Naive B cell (primary cell): ENCODE data around the gene RABGAP1L. TPM values are rescaled to one million over a fixed set of nuclear protein-coding genes. Genes with fewer than 3 reads are reported as not detected.
"Not testable (repeated sequence)": the region's sequence is repeated elsewhere in the genome, so short reads cannot be mapped to it uniquely, and the experiment has no call there.

Experiments
- ATAC-seq, 2 donors: fragments of 150-1000 bp; cut with Tn5 transposase; 2 replicates each; pipeline ENCODE4 v1.10.0; 2021; ENCODE audit warnings: low read depth in 2 of 2, mild to moderate bottlenecking in 2 of 2, moderate library complexity in 2 of 2
- DNase-seq: peaks from one replicate; pipeline ENCODE4 v3.0.0; 2022
- H3K27ac Mint-ChIP-seq, 6 donors: one replicate each; pipeline ENCODE4 v1.8.0; 2020 to 2022; ENCODE audit warnings: mild to moderate bottlenecking in 6 of 6, mixed read lengths in 6 of 6, moderate library complexity in 5 of 6, inconsistent platforms in 2 of 6
- H3K27me3 Mint-ChIP-seq, 3 donors: one replicate each; pipeline ENCODE4 v1.8.0; 2021 to 2022; ENCODE audit warnings: mixed read lengths in 3 of 3, mild to moderate bottlenecking in 1 of 3
- H3K36me3 Mint-ChIP-seq, 2 donors: one replicate each; pipeline ENCODE4 v1.8.0; 2020 to 2022; ENCODE audit warnings: mixed read lengths in 2 of 2, inconsistent platforms in 1 of 2, mild to moderate bottlenecking in 1 of 2
- H3K4me1 Mint-ChIP-seq, 3 donors: one replicate each; pipeline ENCODE4 v1.8.0; 2020 to 2022; ENCODE audit warnings: mixed read lengths in 3 of 3, inconsistent platforms in 1 of 3, mild to moderate bottlenecking in 1 of 3, moderate library complexity in 1 of 3
- H3K4me3 Mint-ChIP-seq, 8 donors: one replicate each; pipeline ENCODE4 v1.8.0; 2020 to 2022; ENCODE audit warnings: mild to moderate bottlenecking in 8 of 8, mixed read lengths in 8 of 8, moderate library complexity in 8 of 8, inconsistent platforms in 2 of 8
- H3K9me3 Mint-ChIP-seq, 7 donors: one replicate each; pipeline ENCODE4 v1.8.0; 2020 to 2022; ENCODE audit warnings: mixed read lengths in 7 of 7, mild to moderate bottlenecking in 5 of 7, inconsistent platforms in 2 of 7, moderate library complexity in 1 of 7
- polyA plus RNA-seq, 6 donors: library from polyadenylated mRNA; unstranded; fragments of 300-500 nt; fragmentation: Illumina TruSeq; gene quantifications; one replicate each; pipeline ENCODE4 v1.2.3, GENCODE V29; 2021; ENCODE audit warnings: low read depth in 6 of 6

The RABGAP1L gene
- polyA plus RNA-seq, 6 donors from 2014 or later = 24.0 to 90.2 (median 79.0) TPM

GRCh38 chr1:174894117-174894762, 734.9 kb downstream of the RABGAP1L start:
- Mint-ChIP-seq H3K9me3 (peaks cover 0 to 5% (median 3%) of the 10 kb centered on the region in 7 donors), H3K27me3 (no peaks in the 10 kb centered on the region), H3K4me1 (peaks cover 0 to 3% (median 2%) of the 10 kb centered on the region in 3 donors), H3K27ac (peak overlapping the region in 1 of 6 donors; percentile 82), H3K36me3 (peaks cover 7 to 16% of the 10 kb centered on the region in 2 donors), H3K4me3 (no peak overlapping the region)
- no peak for DNase-seq
- ATAC-seq = no peak

DNA sequence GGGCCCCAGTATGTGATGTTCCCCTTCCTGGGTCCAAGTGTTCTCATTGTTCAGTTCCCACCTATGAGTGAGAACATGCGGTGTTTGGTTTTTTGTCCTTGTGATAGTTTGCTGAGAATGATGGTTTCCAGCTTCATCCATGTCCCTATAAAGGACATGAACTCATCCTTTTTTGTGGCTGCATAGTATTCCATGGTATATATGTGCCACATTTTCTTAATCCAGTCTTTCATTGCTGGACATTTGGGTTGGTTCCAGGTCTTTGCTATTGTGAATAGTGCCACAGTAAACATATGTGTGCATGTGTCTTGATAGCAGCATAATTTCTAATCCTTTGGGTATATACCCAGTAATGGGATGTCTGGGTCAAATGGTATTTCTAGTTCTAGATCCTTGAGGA, 736.3 kb downstream of the RABGAP1L start:
- not testable (repeated sequence) for ATAC-seq, H3K27me3 Mint-ChIP-seq, DNase-seq, H3K4me1 Mint-ChIP-seq, H3K4me3 Mint-ChIP-seq, H3K27ac Mint-ChIP-seq
- H3K36me3 Mint-ChIP-seq = peaks cover 21 to 28% of the 10 kb centered on the region in 2 donors
- peaks cover 0 to 11% (median 7%) of the 10 kb centered on the region in 7 donors for H3K9me3 Mint-ChIP-seq

- Mint-ChIP-seq H3K9me3 (peaks cover 5 to 25% (median 13%) of the 10 kb centered on the region in 7 donors), H3K36me3 (peaks cover 28 to 32% of the 10 kb centered on the region in 2 donors), H3K27me3 (no peaks in the 10 kb centered on the region), H3K4me3 (no peak overlapping the region), H3K27ac (no peak overlapping the region), H3K4me1 (peaks cover 0 to 3% (median 0%) of the 10 kb centered on the region in 3 donors)
- DNase-seq (no peak), ATAC-seq (no peak)
Measured at GRCh38 chr1:174898102-174898797, 738.9 kb downstream of the RABGAP1L start.

- Mint-ChIP-seq H3K36me3 (peaks cover 28 to 39% of the 10 kb centered on the region in 2 donors), H3K4me3 (no peak overlapping the region), H3K4me1 (no peaks in the 10 kb centered on the region), H3K27me3 (no peaks in the 10 kb centered on the region), H3K27ac (no peak overlapping the region), H3K9me3 (peaks cover 8 to 30% (median 14%) of the 10 kb centered on the region in 7 donors)
- no peak for DNase-seq
- no peak for ATAC-seq
Measured at GRCh38 chr1:174900317-174900716, 741.0 kb downstream of the RABGAP1L start.

DNA sequence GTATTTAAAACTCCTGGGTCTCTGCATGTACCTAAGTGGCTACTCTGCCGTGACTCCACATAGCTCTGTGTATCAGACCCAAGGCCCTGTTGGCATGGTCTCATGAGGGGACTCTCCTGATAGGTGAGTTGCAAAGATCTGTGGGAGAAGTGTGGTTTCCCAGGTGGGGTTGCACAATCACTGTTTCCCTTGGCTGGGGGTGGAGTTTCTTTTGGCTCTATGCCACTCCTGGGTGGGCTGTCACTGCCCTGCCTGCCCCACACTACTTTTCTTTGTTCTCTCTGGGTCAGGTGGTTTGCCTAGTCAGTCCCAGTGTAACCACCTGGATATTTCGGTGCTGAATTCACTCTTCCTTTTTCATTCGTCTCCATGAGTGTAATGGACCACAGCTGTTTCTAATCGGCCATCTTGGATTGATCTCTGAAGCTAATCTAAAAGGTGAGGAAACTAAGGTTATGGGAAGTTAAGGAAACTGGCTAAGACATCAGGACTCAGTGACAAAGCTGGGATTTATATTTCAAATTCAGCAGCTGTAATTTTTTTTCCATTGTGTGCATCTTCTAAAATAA, 743.3 kb downstream of the RABGAP1L start:
- no peaks in the 10 kb centered on the region for H3K4me1 Mint-ChIP-seq
- peaks cover 9 to 41% (median 20%) of the 10 kb centered on the region in 7 donors for H3K9me3 Mint-ChIP-seq
- H3K27ac Mint-ChIP-seq = no peak overlapping the region
- no peak overlapping the region for H3K4me3 Mint-ChIP-seq
- no peak for DNase-seq
- H3K36me3 Mint-ChIP-seq = peaks cover 34 to 46% of the 10 kb centered on the region in 2 donors
- H3K27me3 Mint-ChIP-seq = no peaks in the 10 kb centered on the region
- ATAC-seq = no peak

- peaks cover 0 to 9% (median 4%) of the 10 kb centered on the region in 7 donors for H3K9me3 Mint-ChIP-seq
- DNase-seq (no peak), ATAC-seq (no peak)
- H3K4me3 Mint-ChIP-seq = no peak overlapping the region
- peaks cover 0 to 9% of the 10 kb centered on the region in 2 donors for H3K36me3 Mint-ChIP-seq
- H3K27me3 Mint-ChIP-seq = no peaks in the 10 kb centered on the region
- H3K4me1 Mint-ChIP-seq = peaks cover 0 to 9% (median 7%) of the 10 kb centered on the region in 3 donors
- H3K27ac Mint-ChIP-seq = no peak overlapping the region
Measured at GRCh38 chr1:174911606-174912005, 752.3 kb downstream of the RABGAP1L start.

GRCh38 chr1:174912264-174912663, 752.9 kb downstream of the RABGAP1L start:
- DNase-seq (no peak), ATAC-seq (no peak)
- Mint-ChIP-seq H3K4me1 (peaks cover 3 to 16% (median 11%) of the 10 kb centered on the region in 3 donors), H3K9me3 (peaks cover 0 to 6% (median 0%) of the 10 kb centered on the region in 7 donors), H3K4me3 (no peak overlapping the region), H3K27me3 (no peaks in the 10 kb centered on the region), H3K36me3 (peaks cover 0 to 6% of the 10 kb centered on the region in 2 donors), H3K27ac (peak overlapping the region in 1 of 6 donors; percentile 26)

- ATAC-seq = no peak
- Mint-ChIP-seq H3K27me3 (no peaks in the 10 kb centered on the region), H3K9me3 (no peaks in the 10 kb centered on the region), H3K4me3 (peak overlapping the region in 1 of 8 donors; percentile 42), H3K36me3 (no peaks in the 10 kb centered on the region), H3K27ac (peak overlapping the region in 1 of 6 donors; percentile 7), H3K4me1 (peaks cover 3 to 16% (median 11%) of the 10 kb centered on the region in 3 donors)
- DNase-seq = no peak
Measured at GRCh38 chr1:174913225-174913903, 754.0 kb downstream of the RABGAP1L start.

DNA sequence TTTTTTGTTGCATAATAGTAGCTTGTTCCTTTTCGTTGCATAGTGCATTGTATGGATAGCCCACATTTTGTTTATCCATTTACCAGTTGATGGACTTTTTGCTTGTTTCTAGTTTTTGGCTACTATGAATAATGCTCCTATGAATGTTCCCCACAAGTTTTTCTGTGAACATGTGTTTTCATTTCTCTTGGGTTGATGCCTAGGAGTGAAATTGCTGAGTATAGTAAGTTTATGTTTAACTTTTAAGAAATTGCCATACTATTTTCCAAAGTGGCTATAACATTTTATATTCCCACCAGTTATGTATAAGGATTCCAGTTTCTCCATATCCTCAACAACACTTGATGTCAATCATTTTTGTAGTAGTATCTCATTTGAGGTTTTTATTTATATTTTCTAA, 755.7 kb downstream of the RABGAP1L start:
- Mint-ChIP-seq H3K4me1 (peaks cover 3 to 16% (median 11%) of the 10 kb centered on the region in 3 donors), H3K4me3 (no peak overlapping the region), H3K27me3 (no peaks in the 10 kb centered on the region), H3K36me3 (peaks cover 2 to 4% of the 10 kb centered on the region in 2 donors), H3K9me3 (peaks cover 0 to 4% (median 1%) of the 10 kb centered on the region in 7 donors), H3K27ac (peak overlapping the region in 1 of 6 donors; percentile 17)
- DNase-seq (no peak), ATAC-seq (no peak)

DNA sequence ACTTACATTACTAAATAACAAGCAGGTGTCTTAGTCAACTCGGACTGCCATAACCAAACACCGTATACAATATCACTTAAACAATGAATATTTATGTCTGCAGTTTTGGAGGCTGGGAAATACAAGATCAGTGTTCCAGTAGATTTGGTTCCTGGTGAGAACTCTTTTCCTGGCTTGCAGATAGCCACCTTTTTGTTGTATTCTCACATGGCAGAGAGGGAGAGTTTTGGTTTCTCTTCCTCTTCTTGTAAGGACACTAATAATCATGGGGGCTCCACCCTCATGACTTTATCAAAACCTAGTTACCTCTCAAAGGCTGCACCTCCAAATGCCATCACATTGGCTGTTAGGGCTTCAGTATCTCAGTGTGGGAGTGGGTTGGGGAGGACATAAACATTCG, 757.5 kb downstream of the RABGAP1L start:
- Mint-ChIP-seq H3K27ac (peak overlapping the region in 1 of 6 donors; percentile 49), H3K4me3 (no peak overlapping the region), H3K9me3 (peaks cover 0 to 8% (median 5%) of the 10 kb centered on the region in 7 donors), H3K27me3 (no peaks in the 10 kb centered on the region), H3K4me1 (peaks cover 3 to 16% (median 11%) of the 10 kb centered on the region in 3 donors), H3K36me3 (peaks cover 8 to 9% of the 10 kb centered on the region in 2 donors)
- DNase-seq (no peak), ATAC-seq (peak; percentile 40 to 53)

DNA sequence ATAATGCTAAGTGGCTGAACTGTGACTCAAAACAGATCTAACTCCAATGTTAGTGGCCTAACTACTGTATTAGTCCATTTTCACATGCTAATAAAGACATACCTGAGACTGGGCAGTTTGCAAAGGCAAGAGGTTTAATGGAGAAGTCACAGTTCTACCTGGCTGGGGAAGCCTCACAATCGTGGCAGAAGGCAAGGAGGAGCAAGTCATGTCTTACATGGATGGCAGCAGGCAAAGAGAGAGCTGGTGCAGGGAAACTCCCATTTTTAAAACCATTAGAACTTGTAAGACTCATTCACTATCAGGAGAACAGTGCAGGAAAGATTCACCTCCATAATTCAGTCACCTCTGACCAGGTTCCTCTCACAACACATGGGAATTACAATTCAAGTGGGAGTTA, 760.8 kb downstream of the RABGAP1L start:
- H3K36me3 Mint-ChIP-seq = peaks cover 15 to 19% of the 10 kb centered on the region in 2 donors
- peaks cover 3 to 16% (median 11%) of the 10 kb centered on the region in 3 donors for H3K4me1 Mint-ChIP-seq
- H3K9me3 Mint-ChIP-seq = peaks cover 2 to 15% (median 8%) of the 10 kb centered on the region in 7 donors
- ATAC-seq = no peak
- H3K27ac Mint-ChIP-seq = no peak overlapping the region
- DNase-seq = no peak
- peak overlapping the region in 1 of 8 donors; percentile 2 for H3K4me3 Mint-ChIP-seq
- no peaks in the 10 kb centered on the region for H3K27me3 Mint-ChIP-seq

GRCh38 chr1:174922121-174922520, 762.8 kb downstream of the RABGAP1L start:
- H3K36me3 Mint-ChIP-seq = peaks cover 19 to 22% of the 10 kb centered on the region in 2 donors
- DNase-seq (no peak), ATAC-seq (no peak)
- no peak overlapping the region for H3K27ac Mint-ChIP-seq
- H3K4me3 Mint-ChIP-seq = no peak overlapping the region
- no peaks in the 10 kb centered on the region for H3K27me3 Mint-ChIP-seq
- H3K9me3 Mint-ChIP-seq = peaks cover 2 to 19% (median 11%) of the 10 kb centered on the region in 7 donors
- peaks cover 0 to 2% (median 0%) of the 10 kb centered on the region in 3 donors for H3K4me1 Mint-ChIP-seq

DNA sequence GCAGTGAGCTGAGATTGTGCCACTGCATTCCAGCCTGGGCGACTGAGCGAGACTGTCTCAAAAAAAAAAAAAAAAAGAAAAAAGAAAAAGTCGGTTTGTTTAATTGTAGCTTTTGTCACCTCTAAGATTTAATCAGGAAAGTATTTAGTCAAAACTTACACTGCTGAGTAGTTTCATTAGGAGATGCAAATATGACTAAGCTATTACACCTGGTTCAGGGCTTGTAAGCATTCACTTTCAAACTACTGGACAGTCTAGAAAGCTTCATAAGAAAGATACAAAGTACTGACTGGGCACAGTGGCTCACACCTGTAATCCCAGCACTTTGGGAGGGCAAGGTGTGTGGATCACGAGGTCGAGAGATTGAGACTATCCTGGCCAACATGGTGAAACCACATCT, 764.5 kb downstream of the RABGAP1L start:
- peak overlapping the region in 2 of 6 donors; percentile 47 to 58 for H3K27ac Mint-ChIP-seq
- H3K4me1 Mint-ChIP-seq = no peaks in the 10 kb centered on the region
- H3K36me3 Mint-ChIP-seq = peaks cover 19 to 22% of the 10 kb centered on the region in 2 donors
- no peak overlapping the region for H3K4me3 Mint-ChIP-seq
- ATAC-seq (no peak), DNase-seq (no peak)
- peaks cover 2 to 19% (median 11%) of the 10 kb centered on the region in 7 donors for H3K9me3 Mint-ChIP-seq
- no peaks in the 10 kb centered on the region for H3K27me3 Mint-ChIP-seq
